ENCODE results near the gene UNC79. TPM values are rescaled to one million over a fixed set of nuclear protein-coding genes. Genes with fewer than 3 reads are reported as not detected.

Gene UNC79
- polyA plus RNA-seq, 3 donors: 0.01 to 0.02 TPM; not detected in 1

DNA sequence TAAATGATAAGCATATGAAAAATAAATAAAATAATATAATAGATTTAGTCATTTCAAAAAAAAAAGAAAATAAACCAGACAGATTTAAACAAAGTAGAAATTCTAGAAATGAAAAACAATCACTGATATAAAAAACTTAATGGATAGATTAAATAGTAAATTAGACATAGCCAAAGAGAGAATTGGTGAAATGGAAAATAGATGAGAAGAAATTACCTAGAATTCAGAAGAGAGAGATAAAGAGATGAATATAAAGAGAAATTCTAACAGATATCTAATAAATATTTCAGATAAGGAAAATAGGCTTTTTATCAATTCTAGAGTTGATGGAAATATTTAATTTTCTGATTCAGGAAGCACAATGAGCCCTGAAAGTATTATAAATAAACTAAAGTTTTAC is 234.4 kb downstream of the UNC79 start:
- TF ChIP-seq, protein P1, sequence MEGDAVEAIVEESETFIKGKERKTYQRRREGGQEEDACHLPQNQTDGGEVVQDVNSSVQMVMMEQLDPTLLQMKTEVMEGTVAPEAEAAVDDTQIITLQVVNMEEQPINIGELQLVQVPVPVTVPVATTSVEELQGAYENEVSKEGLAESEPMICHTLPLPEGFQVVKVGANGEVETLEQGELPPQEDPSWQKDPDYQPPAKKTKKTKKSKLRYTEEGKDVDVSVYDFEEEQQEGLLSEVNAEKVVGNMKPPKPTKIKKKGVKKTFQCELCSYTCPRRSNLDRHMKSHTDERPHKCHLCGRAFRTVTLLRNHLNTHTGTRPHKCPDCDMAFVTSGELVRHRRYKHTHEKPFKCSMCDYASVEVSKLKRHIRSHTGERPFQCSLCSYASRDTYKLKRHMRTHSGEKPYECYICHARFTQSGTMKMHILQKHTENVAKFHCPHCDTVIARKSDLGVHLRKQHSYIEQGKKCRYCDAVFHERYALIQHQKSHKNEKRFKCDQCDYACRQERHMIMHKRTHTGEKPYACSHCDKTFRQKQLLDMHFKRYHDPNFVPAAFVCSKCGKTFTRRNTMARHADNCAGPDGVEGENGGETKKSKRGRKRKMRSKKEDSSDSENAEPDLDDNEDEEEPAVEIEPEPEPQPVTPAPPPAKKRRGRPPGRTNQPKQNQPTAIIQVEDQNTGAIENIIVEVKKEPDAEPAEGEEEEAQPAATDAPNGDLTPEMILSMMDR (IDR thresholded peaks at IDR 0.05): no peak
- no peaks in the 10 kb centered on the region for H3K4me1 ChIP-seq (ENCODE audit: control insufficient read depth in 1 of 2, insufficient read depth in 2 of 2, low read length in 2 of 2)
- Mint-ChIP-seq H3K27ac (no peak overlapping the region), H3K36me3 (no peaks in the 10 kb centered on the region), H3K27me3 (ENCODE audit: low read depth in 3 of 3) (peaks cover 3 to 7% (median 6%) of the 10 kb centered on the region in 3 donors), H3K4me3 (no peak overlapping the region), H3K9me3 (peaks cover 0 to 26% (median 7%) of the 10 kb centered on the region in 7 donors), H3K4me1 (no peaks in the 10 kb centered on the region)
- intact Hi-C loops (cut with micrococcal nuclease): no loop called here
- no peak overlapping the region for H3K27ac ChIP-seq (ENCODE audit: low read depth in 1 of 2, low read length in 2 of 2)
- no peak overlapping the region for H3K9ac ChIP-seq (ENCODE audit: insufficient read depth, low read length, poor library complexity, severe bottlenecking)
- H3K79me2 ChIP-seq (ENCODE audit: insufficient read depth, low read length): no peaks in the 10 kb centered on the region
- no peaks in the 10 kb centered on the region for H4K20me1 ChIP-seq (ENCODE audit: insufficient read depth, low read length)
- H3K36me3 ChIP-seq (replicated peaks in 1 of 2; ENCODE audit: control insufficient read depth in 1 of 2, insufficient read depth in 2 of 2, low read length in 2 of 2): no peaks in the 10 kb centered on the region
- no peak for DNase-seq
- H3K4me3 ChIP-seq (replicated peaks in 1 of 3; ENCODE audit: low read depth in 2 of 3, low read length in 3 of 3): no peak overlapping the region
- H3K27me3 ChIP-seq (ENCODE audit: control insufficient read depth in 2 of 2, insufficient read depth in 2 of 2, low read length in 2 of 2): peaks cover 3 to 5% of the 10 kb centered on the region in 2 donors
- no peak overlapping the region for H2AFZ ChIP-seq (ENCODE audit: insufficient read depth, low read depth, low read length, poor library complexity, severe bottlenecking)
- H3K4me2 ChIP-seq (replicated peaks; ENCODE audit: extremely low read depth, low read length, poor library complexity, severe bottlenecking): no peak overlapping the region
- H3K9me3 ChIP-seq (replicated peaks in 1 of 2; ENCODE audit: control insufficient read depth in 1 of 2, insufficient read depth in 1 of 2, low read length in 2 of 2): peaks cover 0 to 11% of the 10 kb centered on the region in 2 donors

DNA sequence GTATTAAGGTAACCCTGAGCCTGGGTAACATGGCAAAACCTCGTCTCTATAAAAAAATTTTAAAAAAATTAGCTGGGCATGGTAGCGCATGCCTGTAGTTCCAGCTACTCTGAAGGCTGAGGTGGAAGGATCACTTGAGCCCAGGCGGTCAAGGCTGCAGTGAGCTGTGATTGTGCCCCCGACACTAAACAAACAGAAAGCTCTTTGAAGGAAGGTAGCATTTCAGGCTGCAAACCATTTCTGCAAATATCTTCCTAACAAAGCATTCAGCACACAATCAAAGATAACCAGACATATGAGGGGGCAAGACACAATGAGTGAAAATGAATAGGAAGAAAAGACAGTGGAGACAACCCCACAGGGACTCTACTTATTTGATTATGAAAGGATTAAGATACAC is 238.9 kb downstream of the UNC79 start:
- H3K79me2 ChIP-seq (ENCODE audit: insufficient read depth, low read length): no peaks in the 10 kb centered on the region
- Mint-ChIP-seq H3K27ac (no peak overlapping the region), H3K9me3 (peaks cover 0 to 23% (median 7%) of the 10 kb centered on the region in 7 donors), H3K4me1 (no peaks in the 10 kb centered on the region), H3K36me3 (no peaks in the 10 kb centered on the region), H3K4me3 (no peak overlapping the region), H3K27me3 (ENCODE audit: low read depth in 3 of 3) (peaks cover 5 to 11% (median 7%) of the 10 kb centered on the region in 3 donors)
- peaks cover 0 to 5% of the 10 kb centered on the region in 2 donors for H3K9me3 ChIP-seq (replicated peaks in 1 of 2; ENCODE audit: control insufficient read depth in 1 of 2, insufficient read depth in 1 of 2, low read length in 2 of 2)
- H3K4me3 ChIP-seq (replicated peaks in 1 of 3; ENCODE audit: low read depth in 2 of 3, low read length in 3 of 3): no peak overlapping the region
- no peak overlapping the region for H3K27ac ChIP-seq (ENCODE audit: low read depth in 1 of 2, low read length in 2 of 2)
- DNase-seq: no peak
- no peaks in the 10 kb centered on the region for H3K4me1 ChIP-seq (ENCODE audit: control insufficient read depth in 1 of 2, insufficient read depth in 2 of 2, low read length in 2 of 2)
- TF ChIP-seq, protein P1 (IDR thresholded peaks at IDR 0.05): no peak
- H3K36me3 ChIP-seq (replicated peaks in 1 of 2; ENCODE audit: control insufficient read depth in 1 of 2, insufficient read depth in 2 of 2, low read length in 2 of 2): no peaks in the 10 kb centered on the region
- H2AFZ ChIP-seq (ENCODE audit: insufficient read depth, low read depth, low read length, poor library complexity, severe bottlenecking): no peak overlapping the region
- intact Hi-C loops (cut with micrococcal nuclease): no loop called here
- H3K9ac ChIP-seq (ENCODE audit: insufficient read depth, low read length, poor library complexity, severe bottlenecking): no peak overlapping the region
- 94% methylated on average over 2 of the region's 4 CpGs for WGBS (ENCODE audit: insufficient coverage)
- no peak overlapping the region for H3K4me2 ChIP-seq (replicated peaks; ENCODE audit: extremely low read depth, low read length, poor library complexity, severe bottlenecking)
- H4K20me1 ChIP-seq (ENCODE audit: insufficient read depth, low read length): no peaks in the 10 kb centered on the region
- H3K27me3 ChIP-seq (ENCODE audit: control insufficient read depth in 2 of 2, insufficient read depth in 2 of 2, low read length in 2 of 2): no peaks in the 10 kb centered on the region

All from CD14-positive monocyte (primary cell).